OCI-LY3 (cell line): ENCODE data around the gene ZC3H7B.

ENCODE experiments used
- CTCF ChIP-seq: fragments of 200-600, 300-600 bp; sonication (generic); IDR thresholded peaks from 2 replicates; pipeline ENCODE4 v1.5.1; 2014; ENCODE audit warnings: antibody characterized with exemption, low read length, low read depth
- EZH2phosphoT487 ChIP-seq: fragments of 200-600 bp; shearing (Covaris generic); IDR thresholded peaks from 2 replicates; pipeline ENCODE4 v1.6.1; 2018; ENCODE audit warnings: antibody characterized with exemption, mixed run types, low read depth

- TF ChIP-seq CTCF: no peak
- no peak for TF ChIP-seq EZH2phosphoT487
Observed at GRCh38 chr22:41284465-41284864, 16.9 kb upstream of the ZC3H7B start.
